ENCODE data around the gene GK.

DNA sequence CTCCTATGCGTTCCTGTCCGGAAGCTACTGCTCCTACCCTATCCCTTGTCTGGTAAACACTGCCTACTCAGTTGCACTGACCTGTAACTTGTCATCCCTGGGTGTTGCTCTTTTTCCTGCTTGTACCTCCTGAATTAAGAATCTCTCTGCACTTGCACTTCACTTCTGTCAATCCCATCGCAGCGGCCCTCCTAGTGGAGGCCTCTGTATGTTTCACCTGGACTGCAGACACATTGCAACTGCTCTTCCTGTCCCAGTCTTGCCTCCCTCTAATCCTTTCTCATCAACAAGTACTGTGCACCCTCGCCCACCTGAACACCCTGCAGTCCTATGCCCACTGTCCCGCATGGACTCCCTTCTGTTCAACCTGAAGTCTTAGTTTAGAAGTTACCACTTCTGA lies 8.0 kb downstream of the GK start:
- TF ChIP-seq, protein P1, sequence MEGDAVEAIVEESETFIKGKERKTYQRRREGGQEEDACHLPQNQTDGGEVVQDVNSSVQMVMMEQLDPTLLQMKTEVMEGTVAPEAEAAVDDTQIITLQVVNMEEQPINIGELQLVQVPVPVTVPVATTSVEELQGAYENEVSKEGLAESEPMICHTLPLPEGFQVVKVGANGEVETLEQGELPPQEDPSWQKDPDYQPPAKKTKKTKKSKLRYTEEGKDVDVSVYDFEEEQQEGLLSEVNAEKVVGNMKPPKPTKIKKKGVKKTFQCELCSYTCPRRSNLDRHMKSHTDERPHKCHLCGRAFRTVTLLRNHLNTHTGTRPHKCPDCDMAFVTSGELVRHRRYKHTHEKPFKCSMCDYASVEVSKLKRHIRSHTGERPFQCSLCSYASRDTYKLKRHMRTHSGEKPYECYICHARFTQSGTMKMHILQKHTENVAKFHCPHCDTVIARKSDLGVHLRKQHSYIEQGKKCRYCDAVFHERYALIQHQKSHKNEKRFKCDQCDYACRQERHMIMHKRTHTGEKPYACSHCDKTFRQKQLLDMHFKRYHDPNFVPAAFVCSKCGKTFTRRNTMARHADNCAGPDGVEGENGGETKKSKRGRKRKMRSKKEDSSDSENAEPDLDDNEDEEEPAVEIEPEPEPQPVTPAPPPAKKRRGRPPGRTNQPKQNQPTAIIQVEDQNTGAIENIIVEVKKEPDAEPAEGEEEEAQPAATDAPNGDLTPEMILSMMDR (conservative IDR thresholded peaks at IDR 0.05; ENCODE audit: low read length) = no peak
- no peak for TF ChIP-seq EZH2phosphoT487 (IDR thresholded peaks at IDR 0.05; ENCODE audit: borderline replicate concordance)
